Umbilical cord (tissue), 2 donors: ENCODE data around the gene CCDC187. TPM values are rescaled to one million over a fixed set of nuclear protein-coding genes. Genes with fewer than 3 reads are reported as not detected.
A peak's percentile ranks its signal among the peaks of the same experiment; 100 is the strongest.

ENCODE experiments used
- DNase-seq: peaks from one replicate; pipeline ENCODE4 v3.0.0-alpha.2; 2015; ENCODE audit warnings: low spot score
- total RNA-seq: library from RNA; depleted of rRNA; stranded (reverse); fragments of >200 nt; gene quantifications from one replicate; pipeline ENCODE4 v1.2.3, GENCODE V29; 2014; ENCODE audit warnings: low replicate concordance; ENCODE audit not compliant: insufficient read depth

CCDC187 gene
- total RNA-seq, 1 donor from 2014 or later = 1.7 TPM

DNA sequence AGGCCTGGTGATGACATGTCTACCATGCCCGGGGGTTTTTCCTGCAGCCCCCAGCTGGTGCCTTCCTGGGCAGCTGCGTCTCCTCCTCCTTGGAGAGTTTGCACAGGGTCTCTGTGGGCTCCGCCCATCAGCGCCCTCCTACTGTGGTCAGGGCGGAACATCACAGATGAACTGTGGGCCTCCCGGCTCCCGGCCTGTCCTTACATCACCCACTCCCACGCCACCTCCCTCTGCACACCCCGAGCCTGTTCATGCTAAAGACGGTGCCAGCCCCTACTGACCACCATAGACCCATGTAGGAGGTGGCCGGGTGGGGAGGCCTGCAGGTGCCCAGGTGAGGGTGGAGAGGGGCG is 36.0 kb upstream of the CCDC187 start:
- DNase-seq = no peak

DNA sequence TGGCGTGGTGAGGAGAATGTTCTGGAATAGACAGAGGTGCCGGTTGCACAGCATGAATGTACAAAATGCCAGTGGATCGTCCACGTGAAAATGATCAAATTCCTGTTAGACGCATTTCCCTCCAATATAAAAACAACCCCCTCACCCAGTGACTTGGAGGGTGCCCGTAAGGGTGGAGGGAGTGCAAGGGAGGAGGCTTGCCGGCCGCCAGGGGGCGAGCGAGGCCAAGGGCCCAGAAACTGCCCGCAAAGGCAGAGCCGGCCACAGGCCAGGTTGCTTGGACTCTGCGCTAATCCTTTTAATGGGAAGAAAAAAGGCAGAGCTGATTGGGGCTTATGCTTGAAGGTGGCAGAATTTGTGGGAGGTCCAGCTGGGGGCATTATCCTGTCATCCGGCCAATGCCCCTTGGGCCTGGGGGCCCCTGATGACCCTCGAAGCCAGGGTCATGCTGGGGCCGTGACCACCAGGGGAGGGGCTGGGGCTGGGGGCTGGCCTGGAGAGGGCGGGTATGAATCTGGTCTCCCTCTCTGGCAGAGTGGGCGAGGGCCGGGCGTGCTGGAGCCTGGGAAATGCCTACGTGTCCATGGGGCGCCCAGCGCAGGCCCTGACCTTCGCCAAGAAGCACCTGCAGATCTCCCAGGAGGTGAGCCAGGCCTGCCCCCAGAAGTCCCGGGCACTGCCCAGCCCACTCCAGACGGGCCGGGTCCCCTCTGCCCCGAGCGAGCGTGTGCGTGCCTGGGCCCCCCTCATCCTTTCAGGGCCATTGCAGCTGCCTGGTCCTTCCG is 35.5 kb upstream of the CCDC187 start:
- DNase-seq = no peak

DNA sequence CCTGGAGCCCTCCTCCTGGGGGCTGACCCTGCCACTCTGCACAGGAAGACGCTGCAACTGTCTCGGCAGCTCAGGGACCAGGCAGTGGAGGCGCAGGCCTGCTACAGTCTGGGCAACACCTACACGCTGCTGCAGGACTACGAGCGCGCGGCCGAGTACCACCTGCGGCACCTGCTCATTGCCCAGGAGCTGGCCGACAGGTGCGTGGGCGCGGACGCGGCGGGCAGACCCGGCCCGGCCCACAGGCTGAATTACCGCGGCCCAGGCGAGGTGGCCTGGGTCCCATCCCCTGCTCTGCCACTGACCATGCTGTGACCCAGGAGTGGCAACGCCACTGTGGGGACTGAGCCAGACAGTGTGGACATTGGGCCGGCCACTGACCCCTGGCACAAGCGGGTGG is 34.6 kb upstream of the CCDC187 start:
- no peak for DNase-seq

DNA sequence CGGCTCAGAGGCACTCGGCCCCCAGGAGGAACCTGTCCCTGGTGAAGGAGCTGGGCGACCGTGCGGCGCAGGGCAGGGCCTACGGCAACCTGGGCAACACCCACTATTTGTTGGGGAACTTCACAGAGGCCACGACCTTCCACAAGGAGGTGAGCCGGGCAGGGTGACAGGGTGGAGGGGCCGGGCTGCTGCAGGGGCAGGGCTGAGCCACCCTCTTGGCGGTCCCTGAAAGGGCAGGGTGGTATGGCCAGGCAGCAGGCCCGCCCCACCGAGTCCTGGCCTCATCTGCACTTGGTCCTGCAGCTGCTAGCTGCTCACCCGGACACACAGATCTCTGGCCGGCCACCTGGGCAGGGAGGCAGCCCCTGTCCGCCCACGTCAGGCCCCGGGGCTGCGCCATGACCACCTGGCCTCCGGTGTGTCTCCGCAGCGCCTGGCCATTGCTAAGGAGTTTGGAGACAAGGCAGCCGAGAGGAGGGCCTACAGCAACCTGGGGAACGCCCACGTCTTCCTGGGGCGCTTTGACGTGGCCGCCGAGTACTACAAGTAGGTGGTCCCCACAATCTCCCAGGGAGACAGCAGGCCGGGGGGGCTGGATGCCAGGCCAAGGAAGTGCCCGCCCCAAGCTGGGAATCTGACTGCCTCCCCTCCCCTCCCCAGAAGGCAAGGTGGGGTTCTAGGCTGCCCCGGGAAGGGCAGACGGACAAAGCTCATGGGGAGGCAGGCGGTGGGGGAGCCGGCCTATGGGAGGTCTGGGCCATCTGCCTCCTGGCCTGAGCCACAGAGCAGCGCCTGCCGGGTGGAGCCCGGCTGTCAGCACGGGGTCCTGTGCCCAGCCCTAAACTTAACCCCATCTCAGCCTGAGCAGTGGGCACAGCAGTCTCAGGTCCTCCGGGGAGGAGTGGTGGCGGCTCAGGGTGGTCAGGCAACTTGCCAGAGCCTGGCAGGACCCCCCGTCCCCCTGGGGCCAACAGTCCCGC is 33.8 kb upstream of the CCDC187 start:
- no peak for DNase-seq

DNA sequence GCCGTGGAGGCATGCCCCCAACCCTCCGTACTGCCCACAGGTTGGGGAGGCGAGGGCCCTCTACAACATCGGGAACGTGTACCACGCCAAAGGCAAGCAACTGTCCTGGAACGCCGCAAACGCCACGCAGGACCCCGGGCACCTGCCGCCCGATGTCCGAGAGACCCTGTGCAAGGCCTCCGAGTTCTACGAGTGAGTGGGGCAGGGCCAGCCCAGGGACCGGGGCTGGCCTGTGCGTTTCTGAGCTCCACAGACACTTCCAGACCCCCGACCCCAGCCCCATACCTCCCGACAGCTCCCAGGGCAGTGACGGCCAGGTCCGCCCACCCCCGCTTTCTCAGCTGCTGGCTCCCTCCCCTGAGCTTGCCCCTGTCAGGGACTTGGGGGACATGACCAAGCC is 33.0 kb upstream of the CCDC187 start:
- DNase-seq = no peak

DNA sequence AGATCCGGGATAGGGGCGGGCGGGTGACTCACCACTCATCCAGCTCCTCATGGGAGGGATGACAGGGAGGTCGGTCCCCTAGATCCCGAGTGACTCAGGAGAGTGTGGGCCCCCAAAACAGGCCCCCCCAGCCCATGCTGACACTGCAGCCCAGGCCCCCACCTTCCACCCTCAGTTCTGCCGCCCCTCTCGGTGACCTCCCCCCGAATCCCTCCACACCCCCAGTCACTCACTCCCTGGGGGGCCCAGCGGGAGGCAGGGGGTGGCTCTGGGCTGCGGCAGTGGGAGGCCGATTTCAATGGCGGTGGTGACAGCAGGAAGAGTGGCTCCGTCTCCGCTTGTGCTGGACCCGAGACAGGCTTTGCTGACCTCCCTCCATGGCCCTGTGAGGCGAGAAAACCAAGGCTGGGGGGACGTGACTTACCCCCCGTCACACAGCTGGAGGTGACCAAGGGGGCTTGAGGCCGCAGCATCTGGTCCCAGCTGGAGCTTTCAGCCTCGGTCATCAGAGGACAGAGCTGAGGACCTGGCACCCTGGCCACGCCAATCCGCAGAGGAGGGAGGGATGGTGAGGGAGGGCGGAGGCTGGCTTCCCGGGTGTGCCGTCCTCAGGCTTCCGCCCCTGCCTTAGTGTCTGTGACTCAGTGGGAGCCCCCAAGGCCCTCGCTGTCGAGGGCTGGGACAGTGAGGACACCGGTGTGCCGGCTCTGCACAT is 32.4 kb upstream of the CCDC187 start:
- DNase-seq = no peak

DNA sequence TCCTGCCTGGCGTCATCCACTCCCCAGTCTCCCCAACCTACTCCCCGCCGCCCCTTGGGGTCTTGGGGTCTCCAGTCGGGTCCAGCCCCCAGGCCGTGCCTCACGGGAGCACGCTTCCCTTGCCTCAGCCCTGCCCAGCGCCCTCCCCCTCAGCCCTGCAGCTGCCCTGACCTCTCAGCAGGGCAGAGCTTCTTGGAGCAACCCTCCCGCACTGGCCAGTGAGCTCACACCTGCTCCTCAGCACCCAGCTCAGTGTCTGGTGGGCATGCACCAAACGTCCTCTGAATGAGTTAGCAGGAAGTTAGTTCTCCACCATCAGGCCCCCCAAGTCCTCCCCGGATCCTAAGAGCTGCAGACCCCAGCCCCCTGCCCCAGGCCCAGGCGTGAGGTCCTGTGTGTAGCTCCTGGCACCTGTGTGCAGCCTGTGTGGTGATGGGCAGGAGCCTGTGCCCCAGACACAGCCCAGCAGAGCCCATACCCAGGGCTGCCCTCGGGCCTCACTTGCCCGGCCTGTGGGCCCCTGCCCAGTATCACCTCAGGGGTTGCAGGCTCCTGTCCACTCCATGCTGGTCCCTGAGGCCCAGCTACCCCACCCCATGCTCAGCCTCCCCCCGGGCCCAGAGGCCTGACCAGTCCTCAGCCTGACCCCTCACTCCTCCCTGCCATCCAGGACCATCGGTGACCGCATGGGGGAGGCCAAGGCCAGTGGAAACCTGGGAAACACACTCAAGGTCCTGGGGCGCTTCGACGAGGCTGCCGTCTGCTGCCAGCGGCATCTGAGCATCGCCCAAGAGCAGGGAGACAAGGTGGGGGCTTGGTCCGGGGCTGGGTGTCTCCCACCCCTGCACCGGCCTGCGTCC is 31.6 kb upstream of the CCDC187 start:
- DNase-seq = no peak

DNA sequence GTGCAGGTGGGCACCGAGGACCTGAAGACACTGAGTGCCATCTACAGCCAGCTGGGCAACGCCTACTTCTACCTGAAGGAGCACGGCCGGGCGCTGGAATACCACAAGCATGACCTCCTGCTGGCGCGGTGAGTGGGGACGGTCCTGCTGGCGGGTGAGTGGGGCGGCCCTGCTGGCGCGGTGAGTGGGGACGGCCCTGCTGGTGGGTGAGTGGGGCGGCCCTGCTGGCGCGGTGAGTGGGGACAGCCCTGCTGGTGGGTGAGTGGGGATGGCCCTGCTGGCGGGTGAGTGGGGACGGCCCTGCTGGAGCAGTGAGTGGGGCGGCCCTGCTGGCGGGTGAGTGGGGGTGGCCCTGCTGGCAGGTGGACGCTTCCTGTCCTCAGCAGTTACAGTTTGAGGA is 30.6 kb upstream of the CCDC187 start:
- DNase-seq = no peak

DNA sequence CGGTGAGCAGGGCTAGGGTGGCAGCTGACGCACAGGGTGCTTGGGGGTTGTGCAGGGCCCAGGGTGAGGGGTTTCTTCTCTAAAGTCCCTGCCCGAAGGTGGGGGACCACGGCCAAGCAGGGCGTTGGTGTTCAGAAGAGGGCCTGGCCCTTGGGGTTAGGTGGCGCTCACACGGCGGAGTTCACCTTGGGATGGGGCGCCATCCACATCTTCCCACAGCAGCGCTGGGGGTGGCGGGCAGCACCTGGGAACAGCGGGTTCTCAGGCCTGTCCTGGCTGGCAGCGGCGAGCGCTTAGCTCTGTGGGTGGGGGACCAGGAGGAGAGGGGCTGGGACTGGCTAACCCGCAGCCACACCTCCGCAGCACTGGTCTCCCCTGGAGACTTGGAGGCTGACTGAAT is 29.6 kb upstream of the CCDC187 start:
- DNase-seq = no peak

DNA sequence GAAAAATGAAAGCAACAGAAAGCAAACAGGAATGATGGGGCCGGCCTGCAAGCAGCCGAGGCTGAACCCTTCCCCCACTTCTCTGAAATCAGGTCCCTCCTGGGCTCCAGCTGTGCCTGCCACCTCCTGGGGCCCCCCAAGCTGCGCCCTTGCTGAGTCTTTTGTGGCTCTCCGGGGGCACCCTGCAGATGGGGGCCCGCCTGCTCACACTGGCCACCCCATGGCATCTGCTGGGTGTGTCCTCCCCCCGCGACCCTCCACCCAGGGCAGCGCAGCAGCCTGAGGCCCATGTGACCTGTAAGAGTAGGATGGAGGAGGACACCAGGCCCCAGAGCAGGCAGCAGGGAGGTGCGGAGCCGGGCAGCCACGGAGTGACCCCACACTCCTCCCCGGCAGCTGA is 29.2 kb upstream of the CCDC187 start:
- DNase-seq = no peak

DNA sequence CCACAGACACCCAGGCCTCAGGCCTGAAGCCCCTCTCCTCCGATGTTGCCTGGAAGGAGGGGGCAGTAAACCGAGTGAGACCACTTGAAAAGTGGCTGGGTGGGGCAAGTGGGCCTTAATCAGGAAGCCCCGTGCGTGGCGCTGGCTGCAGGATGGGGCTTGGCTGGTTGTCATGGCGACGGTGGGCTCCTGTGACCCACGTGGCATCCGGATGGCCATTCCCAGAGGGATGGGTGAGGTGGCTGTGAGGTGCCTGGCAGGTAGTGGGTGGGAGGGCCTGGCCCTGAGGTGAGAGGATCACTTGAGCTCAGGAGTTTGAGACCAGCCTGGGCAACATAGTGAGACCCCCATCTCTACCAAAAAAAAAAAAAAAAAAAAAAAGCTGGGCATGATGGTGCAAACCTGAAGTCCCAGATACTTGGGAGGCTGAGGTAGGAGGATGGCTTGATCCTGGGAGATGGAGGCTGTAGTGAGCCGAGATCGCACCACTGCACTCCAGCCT is 28.6 kb upstream of the CCDC187 start:
- no peak for DNase-seq

DNA sequence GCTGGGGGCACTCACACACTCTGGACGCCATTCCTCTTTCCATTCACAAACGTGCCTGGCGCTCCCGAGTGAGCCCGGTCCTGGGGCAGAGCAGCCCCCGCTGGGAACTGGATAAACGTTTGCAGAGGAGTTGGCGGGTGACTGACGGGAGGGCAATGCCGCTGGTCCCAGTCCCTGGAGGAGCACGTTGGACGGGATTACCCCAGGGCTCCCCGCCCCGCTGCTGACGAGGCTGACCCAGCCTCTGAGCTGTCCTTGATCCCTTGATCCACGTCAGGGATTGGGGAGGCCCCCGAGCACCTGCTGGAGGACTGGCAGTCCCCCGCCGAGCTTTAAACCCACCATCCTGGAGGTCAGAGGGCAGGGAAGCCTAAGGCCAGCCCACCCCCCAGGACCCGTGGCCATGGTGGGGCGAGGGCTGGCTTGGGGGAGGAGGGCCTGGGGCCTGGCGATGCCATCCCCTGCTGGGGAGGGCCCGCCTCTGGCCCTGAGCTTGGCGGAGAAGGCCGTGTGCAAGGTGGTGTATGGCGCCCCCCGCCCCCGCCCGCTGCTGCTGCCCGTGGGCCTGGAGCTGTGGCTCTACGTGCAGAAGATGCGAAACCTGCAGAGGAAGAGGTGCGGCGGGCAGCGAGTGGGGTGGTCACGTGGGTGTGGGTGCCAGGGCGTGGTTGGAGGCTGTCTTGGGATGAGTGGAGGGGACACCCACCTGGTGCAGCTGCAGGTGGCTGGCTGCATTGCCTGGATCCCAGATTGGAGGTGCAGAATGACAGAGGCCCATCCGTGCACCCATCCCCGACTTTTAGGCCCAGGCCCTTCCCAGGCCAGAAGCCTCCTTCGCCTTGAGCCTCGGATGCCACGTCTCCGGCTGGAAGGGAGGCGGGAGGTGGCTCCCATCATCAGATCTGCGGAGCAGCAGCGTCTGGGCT is 27.9 kb upstream of the CCDC187 start:
- no peak for DNase-seq

DNA sequence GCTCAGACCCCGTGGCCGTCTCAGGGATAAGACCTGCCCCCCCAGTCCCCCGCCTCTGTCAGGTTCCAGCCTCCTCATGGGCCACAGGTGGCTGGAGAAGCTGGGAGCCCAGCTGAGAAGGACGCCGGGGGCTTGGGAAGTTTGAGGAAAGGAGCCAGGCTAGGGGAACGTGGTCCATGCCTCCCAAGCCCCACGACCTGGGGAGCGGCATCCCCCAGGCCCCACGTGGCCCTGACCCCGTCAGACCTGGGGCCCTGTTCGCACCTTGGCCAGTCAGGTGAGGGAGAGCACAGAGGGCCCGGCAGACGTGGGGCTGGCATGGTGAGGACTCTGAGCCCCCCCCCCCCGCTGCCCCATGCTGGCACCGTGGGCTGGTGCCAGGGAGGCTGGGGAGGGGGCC is 27.1 kb upstream of the CCDC187 start:
- DNase-seq = no peak

DNA sequence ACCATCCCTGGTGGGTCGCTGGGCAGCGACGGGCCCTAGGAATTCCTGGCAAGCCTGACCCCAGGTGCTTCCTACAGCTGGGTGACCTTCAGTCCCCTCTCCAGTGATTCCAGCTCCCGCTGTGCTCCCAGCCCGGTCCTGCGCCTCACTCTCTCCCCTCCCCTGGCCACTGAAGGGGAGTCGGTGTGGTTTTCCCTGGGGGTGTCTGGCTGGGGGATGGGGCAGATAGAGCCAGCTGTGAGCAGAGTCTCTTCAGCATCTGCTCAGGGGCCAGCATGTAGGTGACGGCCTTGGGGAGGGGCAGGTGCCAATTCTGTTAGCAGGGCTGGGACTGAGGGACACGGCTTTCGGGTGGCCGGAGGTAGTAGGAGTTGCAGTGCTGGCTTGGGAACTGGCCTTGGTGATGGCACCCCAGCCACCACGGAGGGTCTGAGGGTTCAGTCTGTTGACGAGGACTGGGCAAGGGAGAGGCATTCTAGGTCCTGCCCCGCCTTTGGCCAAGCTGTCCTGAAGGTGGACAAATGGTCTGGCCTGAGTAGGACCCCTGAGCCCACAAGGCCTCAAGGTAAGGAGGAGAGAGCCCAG is 26.6 kb upstream of the CCDC187 start:
- no peak for DNase-seq

DNA sequence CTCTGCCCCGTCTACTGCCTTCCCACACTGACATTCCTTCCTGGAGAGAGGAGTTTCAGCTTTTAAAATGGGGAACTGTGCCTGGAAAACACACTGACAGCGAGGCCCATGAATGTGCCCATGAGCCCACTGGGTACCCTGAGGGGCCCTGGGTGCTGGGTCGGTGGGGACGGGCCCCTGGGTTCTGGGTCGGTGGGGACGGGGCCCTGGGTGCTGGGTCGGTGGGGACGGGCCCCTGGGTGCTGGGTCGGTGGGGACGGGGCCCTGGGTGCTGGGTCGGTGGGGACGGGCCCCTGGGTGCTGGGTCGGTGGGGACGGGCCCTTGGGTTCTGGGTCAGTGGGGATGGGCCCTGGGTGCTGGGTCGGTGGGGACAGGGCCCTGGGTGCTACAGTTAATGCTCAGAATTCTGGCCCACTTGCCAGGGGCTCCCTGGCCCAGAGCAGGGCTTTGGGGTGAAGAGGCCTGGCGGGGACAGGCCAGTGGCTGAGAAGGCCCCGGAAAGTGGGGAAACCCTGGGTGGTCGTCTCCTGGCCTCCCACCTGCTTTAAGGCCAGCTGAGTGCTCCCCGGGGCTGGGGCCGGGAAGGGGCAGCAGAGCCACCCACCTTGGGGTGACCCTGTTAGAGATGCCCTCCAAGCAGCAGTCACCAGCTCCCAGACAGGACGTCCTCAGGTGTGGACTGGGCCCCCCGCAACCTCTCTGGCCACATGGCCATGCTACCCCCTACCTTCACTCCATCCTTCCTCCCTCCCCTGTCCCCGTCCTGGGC is 25.9 kb upstream of the CCDC187 start:
- DNase-seq = no peak

DNA sequence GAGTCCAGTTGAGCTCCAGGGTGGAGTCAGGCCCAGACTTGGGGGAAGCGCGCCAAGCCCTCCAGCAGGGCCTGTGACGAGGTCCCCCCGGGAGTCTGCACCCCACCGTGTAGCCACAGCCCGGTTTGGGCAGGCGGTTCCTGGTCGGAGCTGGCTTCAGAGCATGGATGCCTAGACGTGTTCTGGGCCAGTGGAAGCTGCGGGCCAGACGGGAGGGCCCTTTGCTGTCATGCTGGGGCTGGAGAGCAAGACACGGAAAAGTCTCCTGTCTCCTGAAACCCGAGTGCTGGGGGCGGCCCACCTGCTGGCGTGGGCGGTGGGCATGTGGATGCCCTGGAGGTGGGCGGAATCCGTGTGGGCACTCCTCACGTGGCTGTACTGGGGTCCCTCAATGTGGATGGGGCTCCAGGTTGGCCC is 25.3 kb upstream of the CCDC187 start:
- no peak for DNase-seq

DNA sequence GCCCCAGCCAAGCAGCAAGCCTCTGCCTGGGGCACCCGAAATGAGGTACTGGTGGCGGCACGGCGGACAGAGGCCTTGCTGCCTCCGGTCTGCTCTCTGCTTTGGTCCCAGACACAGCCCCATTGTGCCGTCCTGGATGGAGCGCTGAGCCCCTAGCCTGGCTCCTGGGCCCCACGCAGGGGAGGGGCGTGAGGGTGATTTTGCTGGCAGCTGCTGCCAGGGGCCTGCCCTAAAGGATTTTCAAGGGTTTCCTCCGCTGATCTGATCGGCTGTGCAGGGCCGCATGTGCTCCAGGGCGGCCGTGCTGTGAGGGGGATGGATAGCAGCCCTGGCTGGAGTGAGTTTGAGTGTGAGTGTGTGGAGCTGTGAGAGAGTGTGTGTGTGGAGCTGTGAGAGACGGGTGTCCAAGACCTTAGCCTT is 24.7 kb upstream of the CCDC187 start:
- DNase-seq = peak; percentile 92

DNA sequence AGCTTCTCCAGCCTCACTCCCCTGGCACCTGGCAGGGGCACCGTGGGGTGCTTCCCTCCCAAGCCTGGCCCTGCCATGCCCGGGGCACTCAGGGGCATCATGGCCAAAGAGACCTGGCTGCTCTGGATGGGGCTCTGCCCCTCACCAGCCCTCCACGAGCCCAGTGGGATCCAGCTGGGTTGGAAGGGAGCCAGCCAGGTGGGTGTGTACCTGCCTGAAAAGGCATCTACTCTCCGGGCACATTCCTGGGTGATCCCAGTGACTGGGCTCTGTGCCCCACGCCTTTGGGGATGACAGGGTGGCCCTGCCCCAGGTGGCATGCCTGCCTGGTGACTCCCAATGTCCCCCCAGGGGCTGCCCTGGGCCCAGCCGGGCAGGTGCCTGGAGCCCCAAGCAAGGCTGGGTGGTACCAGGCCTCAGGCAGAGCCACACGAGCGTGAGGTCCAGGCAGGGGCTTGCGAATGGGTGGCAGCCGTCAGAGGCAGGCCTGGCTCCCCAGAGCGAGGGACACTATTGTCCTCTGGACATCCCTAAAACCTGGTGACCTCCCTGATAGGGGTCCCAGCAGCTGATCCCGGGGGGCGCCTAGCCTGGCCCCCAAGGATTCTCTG is 24.2 kb upstream of the CCDC187 start:
- DNase-seq = no peak
